HuH-7.5 (cell line): ENCODE results near the gene TNP2.
"Not testable (repeated sequence)": the region's sequence is repeated elsewhere in the genome, so short reads cannot be mapped to it uniquely, and the experiment has no call there.

Experiments used
- DNase-seq: peaks from one replicate; pipeline ENCODE4 v3.0.0; 2011; ENCODE audit warnings: low spot score

TNP2 gene

DNA sequence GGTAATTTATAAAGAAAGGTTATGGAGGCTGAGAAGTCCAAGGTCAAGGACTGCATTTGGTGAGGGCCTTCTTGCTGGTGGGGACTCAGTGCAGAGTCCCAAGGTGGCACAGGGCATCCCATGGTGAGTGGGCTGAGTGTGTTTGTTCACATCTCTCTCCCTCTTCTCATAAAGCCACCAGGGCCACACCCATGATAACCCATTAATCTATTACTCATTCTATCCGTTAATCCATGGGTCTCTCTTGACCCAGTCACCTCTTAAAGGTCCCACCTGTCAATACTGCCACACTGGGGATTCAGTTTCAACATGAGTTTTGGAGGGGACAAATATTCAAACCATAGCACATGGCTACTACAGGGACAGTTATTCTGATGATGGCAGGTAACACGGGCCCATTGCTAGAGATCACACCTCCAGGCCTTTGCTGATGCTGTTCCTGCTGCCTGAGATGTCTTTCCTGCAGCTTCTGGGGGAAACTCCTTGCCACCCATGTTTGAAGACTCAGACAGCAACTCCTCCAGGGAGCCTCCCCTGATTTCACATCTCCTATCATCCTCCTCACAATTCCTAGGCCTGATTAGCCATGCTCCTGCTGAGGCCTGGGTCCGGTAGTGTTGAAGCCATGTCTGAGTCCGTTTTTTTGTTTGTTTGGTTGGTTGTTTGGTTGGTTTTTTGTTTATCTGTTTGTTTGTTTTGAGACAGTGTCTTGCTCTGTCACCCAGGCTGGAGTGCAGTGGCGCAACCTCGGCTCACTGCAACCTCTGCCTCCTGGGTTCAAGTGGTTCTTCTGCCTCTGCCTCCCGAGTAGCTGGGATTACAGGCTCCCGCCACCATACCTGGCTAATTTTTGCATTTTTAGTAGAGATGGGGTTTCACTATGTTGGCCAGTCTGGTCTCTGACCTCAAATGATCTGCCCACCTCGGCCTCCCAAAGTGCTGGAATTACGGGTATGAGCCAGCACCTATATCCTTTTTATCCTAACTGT lies 29.2 kb downstream of the TNP2 start:
- DNase-seq, result no peak

DNA sequence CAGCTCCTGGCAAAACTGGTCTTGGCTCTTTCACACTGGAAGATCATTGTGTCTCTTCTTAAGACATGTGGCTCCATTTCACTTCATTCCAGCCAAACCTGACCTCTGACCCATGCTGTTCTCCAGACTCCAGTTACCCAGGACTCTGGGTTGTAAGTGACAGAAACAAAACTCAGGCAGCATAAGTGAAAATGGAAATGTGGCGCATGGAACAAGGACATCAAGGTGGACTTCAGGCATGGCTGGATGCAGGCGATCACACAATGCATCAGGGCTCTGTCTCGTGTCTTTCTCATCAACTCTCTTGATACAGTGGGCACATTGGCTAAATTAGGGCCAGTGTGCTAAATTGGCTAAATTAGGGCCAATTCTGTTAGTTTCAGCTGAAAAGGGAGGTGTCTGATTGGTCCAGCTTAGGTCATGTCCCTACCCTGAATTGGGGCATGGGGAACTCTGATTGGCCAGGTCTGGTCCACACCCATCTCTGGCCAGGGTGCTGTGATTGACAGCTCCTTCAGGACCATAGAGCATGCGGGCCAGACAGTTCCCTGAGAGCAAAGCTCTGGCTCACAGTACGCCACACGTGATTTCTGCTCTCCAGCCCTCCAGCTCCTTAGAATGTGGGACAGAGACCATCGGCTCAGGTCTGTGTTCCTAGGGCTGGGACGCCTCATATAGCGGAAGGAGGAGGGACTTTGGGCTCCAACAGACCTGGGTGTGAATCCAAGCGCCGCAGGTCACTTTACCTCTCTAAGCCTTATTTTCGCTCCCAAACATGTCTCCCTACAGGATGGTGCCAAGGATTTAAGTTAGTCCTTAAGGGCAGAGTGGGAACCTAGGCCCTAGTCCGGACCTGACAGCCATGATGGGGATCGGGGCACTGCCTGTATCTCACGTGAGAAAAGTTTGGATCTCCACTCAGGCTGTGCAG lies 30.6 kb downstream of the TNP2 start:
- no peak for DNase-seq

DNA sequence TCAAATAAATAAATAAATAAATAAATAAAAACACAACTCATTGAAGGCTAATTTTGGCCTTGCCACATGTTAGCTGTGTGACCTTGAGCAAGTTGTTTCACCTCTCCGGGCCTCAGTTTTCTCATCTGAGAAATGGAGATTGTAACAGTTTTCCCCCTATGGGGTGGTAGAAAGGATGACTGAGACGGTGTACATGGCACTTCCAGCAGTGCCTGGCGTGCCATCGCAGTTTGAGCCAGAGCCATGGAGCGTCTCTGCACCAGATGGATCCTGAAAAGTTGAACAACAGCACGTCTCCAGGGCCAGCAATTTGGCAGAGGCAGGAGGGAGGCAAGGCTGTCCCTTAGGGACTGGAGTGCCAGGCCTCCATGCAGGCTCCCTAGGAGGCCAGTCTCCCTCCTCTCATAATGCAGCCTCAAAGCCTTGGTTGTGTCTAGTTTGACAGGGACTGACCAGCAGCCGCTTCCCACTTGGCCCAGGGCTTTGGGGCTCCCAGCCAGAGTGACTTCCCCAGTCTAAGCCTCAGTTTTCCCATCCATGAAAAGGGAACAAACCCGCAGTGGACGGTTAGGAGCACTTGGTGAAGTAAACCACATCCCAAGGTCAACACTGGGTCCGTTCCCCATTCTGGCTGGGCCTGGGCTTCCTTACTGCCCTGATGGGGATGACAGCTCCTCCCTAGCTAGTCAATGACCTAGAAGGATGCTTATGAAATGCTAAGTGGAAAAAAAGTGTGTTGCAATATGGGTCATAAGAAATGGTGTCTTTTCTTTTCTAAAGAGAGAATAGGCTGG lies 32.5 kb downstream of the TNP2 start:
- no peak for DNase-seq

DNA sequence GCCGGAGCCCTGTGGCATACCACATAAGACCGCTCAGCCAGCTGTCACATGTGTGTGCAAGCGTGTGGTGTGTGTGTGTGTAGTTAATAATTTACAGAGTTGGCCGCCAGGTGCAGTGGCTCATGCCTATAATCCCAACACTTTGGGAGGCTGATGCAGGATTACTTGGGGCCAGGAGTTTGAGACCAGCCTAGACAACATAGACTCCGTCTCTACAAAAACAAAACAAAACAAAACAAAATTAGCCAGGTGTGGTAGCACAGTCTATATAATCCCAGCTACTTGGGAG lies 33.5 kb downstream of the TNP2 start:
- no peak for DNase-seq

DNA sequence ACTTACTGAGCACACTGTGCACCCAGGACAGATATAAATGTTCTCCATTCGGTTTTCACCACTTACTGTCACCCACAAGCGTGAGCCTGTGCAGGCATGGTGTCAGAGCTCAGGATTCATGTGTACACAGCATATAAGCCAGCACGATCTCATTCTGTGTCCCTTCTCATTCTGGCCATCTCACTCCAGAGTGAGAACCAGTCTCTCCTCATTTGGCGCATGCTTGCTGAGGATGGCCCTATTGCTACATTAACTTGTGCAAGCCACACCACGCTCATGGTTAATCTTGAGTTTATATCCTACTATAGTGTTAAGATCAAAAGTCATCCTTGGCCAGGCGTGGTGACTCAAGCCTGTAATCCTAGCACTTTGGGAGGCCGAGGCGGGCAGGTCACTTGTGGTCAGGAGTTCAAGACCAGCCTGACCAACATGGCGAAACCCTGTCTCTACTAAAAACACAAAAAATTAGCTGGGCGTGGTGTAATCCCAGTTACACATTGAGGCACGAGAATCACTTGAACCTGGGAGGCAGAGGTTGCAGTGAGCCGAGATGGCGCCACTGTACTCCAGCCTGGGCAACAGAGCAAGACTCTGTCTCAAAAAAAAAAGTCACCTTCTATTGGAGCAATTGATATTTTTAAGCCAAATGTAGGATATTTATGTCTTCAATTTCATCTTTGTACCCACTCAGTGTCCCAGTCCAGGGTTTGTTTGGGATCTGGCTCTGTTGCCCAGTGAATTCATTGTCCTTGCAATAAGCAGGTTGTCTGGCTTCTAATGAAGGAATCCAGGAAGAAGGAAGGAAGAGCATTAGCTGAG lies 34.0 kb downstream of the TNP2 start:
- DNase-seq, result no peak

DNA sequence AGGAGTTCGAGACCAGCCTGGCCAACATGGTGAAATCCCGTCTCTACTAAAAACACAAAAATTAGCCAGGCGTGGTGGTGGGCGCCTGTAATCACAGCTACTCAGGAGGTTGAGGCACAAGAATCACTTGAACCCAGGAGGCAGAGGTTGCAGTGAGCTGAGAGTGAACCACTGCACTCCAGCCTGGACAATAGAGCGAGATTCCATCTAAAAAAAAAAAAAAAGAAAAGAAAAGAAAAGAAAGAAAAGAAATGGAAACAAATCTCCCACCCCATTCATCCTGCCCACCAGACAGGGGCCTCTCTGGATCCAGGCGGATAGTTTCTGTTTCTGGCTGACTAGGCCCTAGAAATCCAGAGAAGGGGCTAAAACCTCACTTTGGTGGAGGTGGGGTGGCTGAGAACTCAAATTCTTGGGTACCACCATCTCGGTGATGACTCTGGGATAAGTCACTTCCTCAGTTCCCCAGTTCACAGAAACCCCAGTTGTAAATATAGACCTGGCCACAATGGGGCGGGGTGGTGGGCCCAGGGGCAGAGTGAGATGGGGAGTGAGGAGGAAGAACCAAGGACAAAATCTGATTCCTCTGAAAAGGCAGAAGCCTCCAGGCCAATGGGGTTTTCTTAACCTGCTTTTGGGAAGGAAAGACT lies 35.3 kb downstream of the TNP2 start:
- DNase-seq, result no peak

DNA sequence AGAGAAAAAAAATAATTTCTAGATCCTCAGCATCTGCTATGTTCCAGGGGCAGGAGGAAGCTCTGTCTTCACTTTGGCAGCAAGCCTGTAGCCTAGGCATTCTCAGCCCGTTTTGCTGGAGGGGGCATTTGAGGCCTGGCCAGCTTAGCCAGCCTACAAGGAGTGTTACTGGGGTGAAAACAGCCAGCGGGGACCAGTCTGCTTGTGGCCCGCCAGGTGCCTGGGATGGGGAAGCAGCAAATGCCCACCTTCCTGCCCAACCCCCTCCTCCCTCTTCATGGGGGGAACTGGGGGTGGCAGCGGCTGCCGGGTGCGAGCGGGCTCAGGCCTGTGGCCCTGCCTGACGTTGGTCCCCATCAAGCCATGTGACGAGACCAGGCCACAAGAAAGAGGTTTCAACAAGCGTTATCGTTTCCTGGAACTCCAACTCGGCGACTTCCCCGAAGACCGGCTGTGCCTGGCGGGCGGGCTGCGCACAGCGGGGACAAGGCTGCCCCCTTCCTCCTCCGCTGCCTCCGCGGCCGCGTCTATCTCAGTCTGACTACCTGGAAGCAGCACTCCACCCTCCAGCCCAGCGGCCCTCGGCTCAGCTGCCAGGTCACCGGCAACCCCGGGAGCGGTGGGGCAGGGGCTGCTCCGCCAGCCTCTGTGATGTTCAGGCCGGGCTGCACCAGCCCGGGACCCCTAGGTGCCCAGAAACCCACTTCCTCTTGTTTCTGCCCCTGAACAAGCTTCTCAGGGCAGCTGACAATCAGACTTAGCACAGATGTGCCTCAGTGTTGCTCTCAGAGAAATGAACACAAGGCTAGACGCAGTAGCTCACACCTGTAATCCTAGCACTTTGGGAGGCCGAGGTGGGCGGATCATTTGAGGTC lies 36.0 kb downstream of the TNP2 start:
- no peak for DNase-seq

DNA sequence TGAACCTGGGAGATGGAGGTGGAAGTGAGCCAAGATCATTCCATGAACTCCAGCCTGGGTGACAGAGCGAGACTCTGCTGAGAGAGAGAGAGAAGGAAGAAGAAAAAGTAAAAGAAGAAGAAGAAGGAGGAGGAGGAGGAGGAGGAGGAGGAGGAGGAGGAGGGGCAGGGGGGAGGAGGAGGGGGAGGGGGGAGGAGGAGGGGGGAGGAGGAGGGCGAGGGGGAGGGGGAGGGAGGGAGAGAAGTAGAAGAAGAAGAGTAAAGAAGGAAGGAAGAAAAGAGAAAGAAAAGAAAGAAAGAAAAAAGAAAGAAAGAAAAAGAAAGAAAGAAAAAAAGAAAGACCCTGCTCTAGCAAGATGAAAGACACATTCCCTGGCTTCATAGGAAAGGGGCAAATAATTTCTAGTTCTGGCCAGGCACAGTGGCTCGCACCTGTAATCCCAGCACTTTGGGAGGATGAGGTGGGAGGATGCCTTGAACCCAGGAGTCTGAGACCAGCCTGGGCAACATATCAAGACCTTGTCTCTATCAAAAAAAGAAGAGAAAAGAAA lies 36.7 kb downstream of the TNP2 start:
- no peak for DNase-seq

DNA sequence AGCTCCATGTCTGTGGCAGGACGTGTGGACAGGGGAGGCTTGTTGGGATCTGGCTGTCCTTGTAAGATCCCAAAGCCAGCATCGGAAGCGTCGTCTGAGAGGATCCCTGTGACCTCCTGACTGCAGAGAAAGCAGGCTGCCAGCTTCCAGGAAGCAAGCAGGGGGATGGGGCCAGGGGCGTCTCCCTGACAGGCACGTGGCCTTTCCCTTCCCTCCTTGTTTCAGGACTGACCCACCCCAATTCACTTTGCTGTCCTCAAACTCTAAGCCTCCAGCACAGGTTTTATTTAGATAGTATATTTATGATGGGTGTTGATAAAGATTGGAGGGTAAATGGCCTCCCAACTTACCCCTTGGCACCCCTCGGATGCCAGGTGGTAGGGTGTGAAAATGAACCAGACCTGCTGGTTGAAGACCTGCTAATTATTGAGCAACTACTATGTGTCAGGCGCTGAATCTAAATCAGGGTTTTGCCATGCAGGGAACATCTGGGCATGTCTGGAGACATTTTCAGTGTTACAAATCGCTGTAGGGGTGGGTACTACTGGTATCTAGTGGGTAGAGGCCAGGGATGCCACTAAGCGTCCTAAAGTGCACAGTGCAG lies 37.7 kb downstream of the TNP2 start:
- DNase-seq, result no peak

DNA sequence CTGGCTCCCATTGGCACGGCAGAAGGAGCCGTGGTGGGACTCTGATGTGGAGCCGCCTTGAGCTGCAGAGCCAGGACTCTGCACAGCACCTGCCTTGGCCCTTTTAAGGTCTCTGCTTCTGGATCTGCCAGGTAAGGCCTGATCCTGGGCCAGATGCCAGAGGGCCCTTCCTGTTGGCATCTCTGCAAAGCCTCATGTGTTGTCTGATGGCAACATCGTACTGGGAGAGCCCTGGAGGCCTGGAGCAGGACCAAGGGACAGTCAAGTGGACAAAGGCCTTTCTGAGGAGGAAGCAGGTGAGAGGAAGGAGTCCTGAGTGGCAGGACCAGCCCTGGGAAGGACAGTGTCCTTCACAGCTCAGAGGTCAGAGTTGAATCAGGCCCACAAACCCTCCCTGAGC lies 39.2 kb downstream of the TNP2 start:
- no peak for DNase-seq

DNA sequence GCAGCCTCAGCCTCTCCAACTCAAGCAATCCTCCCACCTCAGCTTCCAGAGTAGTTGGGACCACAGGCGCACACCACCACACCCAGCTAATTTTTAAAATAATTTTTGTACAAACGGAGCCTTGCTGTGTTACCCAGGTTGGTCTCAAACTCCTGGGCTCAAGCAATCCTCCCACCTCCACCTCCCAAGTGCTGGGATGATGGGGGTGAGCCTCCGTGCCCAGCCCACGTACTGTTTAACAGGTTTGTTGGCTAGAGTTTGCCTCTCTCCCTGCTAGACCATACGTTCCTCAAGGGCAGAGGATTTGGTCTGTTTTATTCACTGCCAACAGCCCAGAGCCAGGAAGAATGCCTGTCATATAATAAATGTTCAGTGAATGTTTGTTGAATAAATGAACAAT lies 39.7 kb downstream of the TNP2 start:
- no peak for DNase-seq

DNA sequence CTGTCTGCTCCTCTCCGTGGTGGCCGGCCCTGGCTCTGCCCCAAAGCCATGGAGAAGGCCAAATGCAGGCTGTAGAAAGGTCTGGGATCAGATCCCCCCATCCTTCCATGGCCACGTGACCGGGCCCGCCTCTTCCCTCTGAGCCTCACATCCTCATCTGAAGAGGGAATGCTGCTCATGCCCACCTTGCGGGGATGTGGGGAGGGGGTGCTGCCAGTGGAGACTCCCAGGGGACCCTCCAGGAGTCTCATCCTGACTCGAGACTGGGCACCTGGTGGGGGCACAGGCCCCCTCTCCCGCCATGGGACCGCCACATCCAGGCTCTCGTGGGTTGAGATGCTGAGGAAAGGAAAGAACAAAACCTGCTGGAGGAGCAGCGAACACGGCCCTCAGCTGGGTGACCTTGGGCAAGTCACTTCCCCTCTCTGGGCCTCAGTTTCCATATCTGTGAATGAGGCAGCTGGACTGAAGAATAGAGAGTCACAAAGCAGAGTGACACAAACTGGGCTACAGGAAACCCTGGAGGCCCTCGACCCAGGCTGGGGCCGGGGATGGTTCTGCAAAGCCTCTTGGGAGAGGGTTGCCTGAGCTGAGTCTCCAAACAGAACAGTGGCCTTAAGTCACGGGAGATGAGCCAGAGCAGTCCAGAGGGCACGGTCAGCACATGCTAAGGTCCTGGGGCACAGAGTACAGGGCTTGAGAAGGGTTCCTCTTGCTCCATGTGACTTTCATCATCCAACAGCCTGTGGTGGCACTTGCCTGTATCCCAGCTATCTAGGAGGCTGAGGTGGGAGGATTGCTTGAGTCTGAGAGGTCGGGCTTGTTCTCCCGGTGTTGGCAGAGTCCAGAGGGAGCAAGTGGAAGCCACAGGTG lies 43.2 kb downstream of the TNP2 start:
- DNase-seq, result no peak

DNA sequence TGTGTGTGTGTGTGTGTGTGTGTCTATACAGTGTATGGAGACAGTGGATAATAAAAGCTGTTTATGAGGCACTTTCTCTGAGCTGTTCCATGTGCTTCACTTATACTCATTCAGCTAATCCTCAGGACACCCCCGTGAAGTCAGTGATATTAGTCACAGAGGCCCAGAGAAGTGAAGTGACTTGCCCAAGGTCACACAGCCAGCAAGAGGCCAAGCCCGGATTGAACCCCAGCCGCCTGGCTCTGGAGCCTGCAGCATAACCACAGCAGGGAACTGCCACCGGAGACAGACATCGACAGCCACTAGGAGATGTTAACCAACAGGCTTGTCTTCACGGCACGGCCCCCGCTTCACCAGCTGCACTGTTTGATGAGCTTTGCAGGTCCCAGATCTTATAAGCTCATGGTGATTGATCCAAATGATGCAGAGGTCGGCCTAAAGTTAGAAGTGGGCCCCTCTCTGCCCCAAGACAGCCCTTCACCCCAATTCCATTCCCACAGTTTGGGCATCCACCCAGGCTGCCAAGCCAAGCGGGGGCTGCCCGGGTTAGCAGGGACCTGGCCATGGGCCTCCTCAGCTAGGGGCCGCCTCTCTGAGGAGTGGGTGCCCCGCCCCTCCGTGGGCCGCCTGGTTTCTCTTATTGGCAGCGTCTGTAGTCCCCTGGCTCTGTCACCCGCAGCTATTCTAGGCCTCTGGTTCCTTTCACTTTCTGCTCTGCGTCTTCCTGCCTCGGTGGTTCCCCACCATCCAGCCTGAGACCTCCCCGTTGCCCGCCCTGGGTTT lies 44.0 kb downstream of the TNP2 start:
- no peak for DNase-seq

DNA sequence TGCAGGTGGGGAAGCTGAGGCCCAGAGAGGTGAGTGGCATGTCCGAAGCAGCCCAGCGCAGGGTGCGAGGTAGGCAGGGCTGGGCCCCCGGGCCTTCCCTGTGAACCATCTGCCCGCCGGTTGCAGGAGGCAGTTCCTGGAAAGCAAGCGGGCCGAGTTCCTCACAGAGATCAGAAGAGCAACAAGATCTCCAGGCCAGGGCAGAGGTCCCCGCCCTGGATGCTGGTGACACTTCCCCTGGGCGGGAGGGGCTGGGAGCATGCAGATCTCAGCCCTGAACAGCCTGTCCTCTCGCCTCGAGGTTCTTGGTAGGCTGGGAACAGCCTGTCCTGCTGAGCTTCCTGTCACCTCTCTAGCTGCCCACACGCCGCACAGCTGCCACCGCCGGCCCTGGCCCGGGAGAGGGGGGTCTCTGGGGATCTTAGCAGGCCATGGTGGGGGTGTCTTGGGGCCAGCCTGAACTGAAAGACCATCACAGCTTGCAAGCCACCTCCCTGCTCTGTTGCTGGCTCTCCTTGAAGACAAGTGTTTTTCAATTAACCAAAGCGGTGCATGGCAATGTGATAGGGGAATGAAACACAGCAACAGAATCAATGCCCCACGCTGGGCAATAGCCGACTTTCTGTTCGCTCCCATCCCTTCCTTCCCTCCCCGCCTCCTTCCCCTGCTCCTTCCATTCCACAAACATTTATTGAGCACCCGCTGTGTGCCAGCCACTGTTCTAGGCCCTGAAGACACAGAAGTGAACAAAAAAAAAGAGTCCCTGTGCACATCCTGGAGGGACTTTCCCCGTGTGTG lies 44.8 kb downstream of the TNP2 start:
- no peak for DNase-seq

DNA sequence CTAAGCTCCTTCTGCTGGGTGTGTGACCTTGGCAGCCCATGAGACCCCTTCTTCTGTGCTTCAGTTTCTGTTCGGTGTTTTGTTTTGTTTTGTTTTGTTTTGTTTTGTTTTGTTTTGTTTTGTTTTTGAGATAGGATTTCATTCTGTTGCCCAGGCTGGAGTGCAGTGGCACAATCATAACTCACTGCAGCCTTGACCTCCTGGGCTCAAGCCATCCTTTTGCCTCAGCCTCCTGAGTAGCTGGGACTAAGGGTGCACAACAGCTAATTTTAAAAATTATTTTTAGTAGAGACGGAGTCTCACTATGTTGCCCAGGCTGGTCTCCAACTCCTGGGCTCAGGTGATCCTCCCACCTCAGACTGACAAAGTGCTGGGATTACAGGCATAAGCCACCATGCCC lies 48.6 kb downstream of the TNP2 start:
- not testable (repeated sequence) for DNase-seq

DNA sequence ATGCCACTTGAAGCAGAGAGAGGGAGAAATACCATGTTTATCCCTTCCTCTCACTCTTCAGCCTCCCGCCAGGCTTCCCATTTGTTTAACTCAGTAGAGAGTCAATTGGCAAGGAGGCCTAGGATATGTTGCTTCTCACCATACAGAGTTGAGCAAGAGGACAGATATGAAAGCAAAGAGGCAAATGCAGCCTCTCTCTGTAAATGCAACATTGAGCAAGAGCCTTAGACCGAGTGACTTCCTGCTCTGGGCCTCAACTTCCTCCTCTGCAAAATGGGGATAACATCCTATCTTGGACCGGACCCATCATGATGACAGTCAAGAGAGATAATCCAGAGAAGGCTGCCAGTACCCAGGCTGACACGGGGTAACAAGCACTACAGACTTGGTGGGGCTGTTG lies 49.9 kb downstream of the TNP2 start:
- no peak for DNase-seq

DNA sequence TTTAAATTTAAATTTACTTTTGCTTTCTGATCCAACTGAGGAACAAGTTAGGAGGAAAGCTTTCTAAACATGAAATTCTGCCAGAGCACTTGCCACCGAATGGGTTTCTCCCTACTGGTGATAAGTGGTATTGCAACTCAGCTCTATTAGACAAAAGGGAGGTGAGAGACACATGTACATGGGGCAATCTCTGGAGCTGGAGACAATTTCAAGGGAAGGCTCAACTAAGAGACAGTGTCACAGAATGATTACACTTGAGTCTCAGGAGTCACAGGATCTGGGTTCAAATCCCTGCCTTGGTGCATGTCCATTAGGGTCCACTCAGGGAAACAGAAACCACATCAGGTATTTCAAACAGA lies 50.5 kb downstream of the TNP2 start:
- no peak for DNase-seq
